Urinary bladder (tissue), 4 donors: Measurements from ENCODE around the gene HIVEP1. TPM values are rescaled to one million over a fixed set of nuclear protein-coding genes. Genes with fewer than 3 reads are reported as not detected.

Experiments used
- DNase-seq: peaks from one replicate; pipeline ENCODE4 v3.0.0-alpha.2; 2015; ENCODE audit errors: extremely low spot score
- H3K27ac ChIP-seq: one replicate; pipeline ENCODE4 v1.5.1; 2013; ENCODE audit warnings: low read depth, mild to moderate bottlenecking, moderate library complexity
- H3K36me3 ChIP-seq: one replicate; pipeline ENCODE4 v1.6.1; 2013; ENCODE audit warnings: mild to moderate bottlenecking, moderate library complexity; ENCODE audit not compliant: insufficient read depth
- H3K4me1 ChIP-seq: one replicate; pipeline ENCODE4 v1.6.1; 2013; ENCODE audit warnings: mild to moderate bottlenecking, moderate library complexity; ENCODE audit not compliant: insufficient read depth
- H3K4me3 ChIP-seq: one replicate; pipeline ENCODE4 v1.5.1; 2013; ENCODE audit warnings: low read depth, low read length
- WGBS: extraction: QIAGEN DNeasy Blood & Tissue Kit; methylation state at CpG from one replicate; pipeline ENCODE4 v1.1.7; 2013; 5-methylcytosine and 5-hydroxymethylcytosine counted together
- polyA plus RNA-seq: library from polyadenylated mRNA; stranded (reverse); fragments of 200-250 nt; gene quantifications from one replicate; pipeline ENCODE4 v1.2.3, GENCODE V29; 2013
- total RNA-seq: library from RNA; depleted of rRNA; stranded (reverse); fragments of >200 nt; gene quantifications from one replicate; pipeline ENCODE4 v1.2.3, GENCODE V29; 2014
- donor health status: healthy with polysubstance abuse.
- donor health status: healthy.

Gene HIVEP1
- total and polyA plus RNA-seq, 2 donors = 11.8 to 38.5 TPM

GRCh38 chr6:12189150-12189549 lies 177.0 kb downstream of the HIVEP1 start:
- no peak for DNase-seq
- no peaks in the 10 kb centered on the region for H3K36me3 ChIP-seq
- H3K4me1 ChIP-seq = no peaks in the 10 kb centered on the region
- no peak overlapping the region for H3K27ac ChIP-seq
- H3K4me3 ChIP-seq = no peak overlapping the region

GRCh38 chr6:12189661-12190060 lies 177.5 kb downstream of the HIVEP1 start:
- DNase-seq = no peak
- H3K36me3 ChIP-seq = no peaks in the 10 kb centered on the region

DNA sequence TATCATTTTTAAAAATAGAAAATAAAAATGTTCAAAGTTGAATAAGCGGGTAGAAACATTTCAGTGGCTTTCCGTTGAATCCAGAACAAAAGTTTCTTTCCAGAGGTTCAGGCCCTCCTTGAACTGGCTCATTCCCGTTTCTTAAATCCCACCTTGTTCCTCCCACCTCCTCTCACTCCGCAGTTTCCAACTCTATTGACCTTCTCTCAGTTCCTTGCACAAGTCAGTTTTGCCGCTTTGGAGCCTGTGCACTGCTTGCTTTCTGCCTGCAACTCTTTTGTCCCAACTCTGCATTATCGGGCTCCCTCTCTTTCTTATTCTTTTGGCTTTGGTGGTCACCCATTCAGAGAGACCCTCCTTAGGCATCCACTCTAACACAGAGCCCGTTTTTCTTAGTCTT lies 178.1 kb downstream of the HIVEP1 start:
- Histone ChIP-seq H3K36me3 (no peaks in the 10 kb centered on the region), H3K27ac (no peak overlapping the region), H3K4me3 (no peak overlapping the region), H3K4me1 (no peaks in the 10 kb centered on the region)
- 83% methylated on average over 7 of the region's 7 CpGs for WGBS
- no peak for DNase-seq

More at GRCh38 chr6:12189661-12190060, 177.5 kb downstream of the HIVEP1 start:
- H3K4me1 ChIP-seq = no peaks in the 10 kb centered on the region
- no peak overlapping the region for H3K4me3 ChIP-seq
- no peak overlapping the region for H3K27ac ChIP-seq

DNA sequence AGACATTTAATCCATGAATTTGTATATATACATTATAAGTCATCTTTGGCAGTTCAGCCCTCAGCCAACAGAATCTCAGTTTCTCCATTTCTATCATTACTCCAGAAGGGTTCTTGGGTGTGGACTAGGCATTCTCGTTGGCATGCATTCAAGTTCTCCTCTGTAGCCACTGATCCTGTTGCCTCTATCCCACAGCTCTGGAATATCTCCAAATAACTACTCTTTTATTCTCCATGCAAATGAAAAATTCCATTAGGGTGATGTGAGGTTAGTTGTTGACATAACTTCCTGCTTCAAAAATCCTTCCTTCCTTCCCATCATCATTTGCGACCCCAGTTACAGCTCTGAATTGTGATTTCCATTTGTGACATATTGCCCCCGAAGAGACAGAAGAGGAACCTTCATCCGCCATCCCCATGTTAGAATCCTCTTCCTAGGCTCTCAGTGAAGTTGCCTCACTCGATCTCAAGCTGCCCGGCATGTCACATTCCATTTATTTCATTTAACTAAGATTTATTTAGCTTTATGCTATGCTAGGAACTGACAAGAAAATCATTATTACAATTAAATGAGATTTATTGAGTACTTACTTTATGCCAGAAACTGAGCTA lies 184.3 kb downstream of the HIVEP1 start:
- H3K4me3 ChIP-seq = no peak overlapping the region
- 85% methylated on average over 6 of the region's 6 CpGs for WGBS
- no peaks in the 10 kb centered on the region for H3K36me3 ChIP-seq
- no peaks in the 10 kb centered on the region for H3K4me1 ChIP-seq
- no peak overlapping the region for H3K27ac ChIP-seq
- DNase-seq = no peak

- no peak overlapping the region for H3K4me3 ChIP-seq
Observed at GRCh38 chr6:12198851-12199250, 186.7 kb downstream of the HIVEP1 start.

DNA sequence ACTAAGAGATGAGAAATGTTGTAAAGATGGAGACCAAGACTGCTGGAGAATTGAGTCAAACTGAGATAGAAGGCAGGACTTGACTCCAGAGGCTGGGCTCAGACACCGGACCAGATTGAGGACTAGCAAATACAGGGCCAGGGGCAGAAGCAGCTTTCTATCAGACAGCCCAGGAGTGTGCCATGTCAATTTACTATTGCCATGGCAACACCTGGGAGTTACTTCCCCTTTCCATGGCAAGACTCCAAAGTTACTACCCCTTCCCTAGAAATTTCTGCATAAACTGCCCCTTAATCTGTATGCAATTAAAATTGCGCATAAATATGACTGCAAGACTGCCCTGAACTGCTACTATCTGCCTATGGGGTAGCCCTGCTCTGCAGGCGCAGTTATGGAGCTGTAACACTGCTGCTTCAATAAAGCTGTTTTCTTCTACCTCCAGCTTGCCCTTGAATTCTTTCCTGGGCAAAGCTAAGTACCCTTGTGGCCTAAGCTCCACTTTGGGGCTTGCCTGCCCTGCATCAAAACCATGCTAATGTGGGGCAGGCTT lies 188.0 kb downstream of the HIVEP1 start:
- Histone ChIP-seq H3K4me1 (no peaks in the 10 kb centered on the region), H3K36me3 (no peaks in the 10 kb centered on the region), H3K4me3 (no peak overlapping the region), H3K27ac (no peak overlapping the region)
- WGBS = 97% methylated on average over 3 of the region's 3 CpGs
- no peak for DNase-seq

More at GRCh38 chr6:12198851-12199250, 186.7 kb downstream of the HIVEP1 start:
- Histone ChIP-seq H3K4me1 (no peaks in the 10 kb centered on the region), H3K36me3 (no peaks in the 10 kb centered on the region), H3K27ac (no peak overlapping the region)
- no peak for DNase-seq
- 94% methylated on average over 3 of the region's 3 CpGs for WGBS

- Histone ChIP-seq H3K4me1 (no peaks in the 10 kb centered on the region), H3K27ac (no peak overlapping the region), H3K36me3 (no peaks in the 10 kb centered on the region), H3K4me3 (no peak overlapping the region)
- no peak for DNase-seq
- WGBS = 78% methylated on average over 1 of the region's 1 CpG
Observed at GRCh38 chr6:12200761-12201160, 188.6 kb downstream of the HIVEP1 start.

DNA sequence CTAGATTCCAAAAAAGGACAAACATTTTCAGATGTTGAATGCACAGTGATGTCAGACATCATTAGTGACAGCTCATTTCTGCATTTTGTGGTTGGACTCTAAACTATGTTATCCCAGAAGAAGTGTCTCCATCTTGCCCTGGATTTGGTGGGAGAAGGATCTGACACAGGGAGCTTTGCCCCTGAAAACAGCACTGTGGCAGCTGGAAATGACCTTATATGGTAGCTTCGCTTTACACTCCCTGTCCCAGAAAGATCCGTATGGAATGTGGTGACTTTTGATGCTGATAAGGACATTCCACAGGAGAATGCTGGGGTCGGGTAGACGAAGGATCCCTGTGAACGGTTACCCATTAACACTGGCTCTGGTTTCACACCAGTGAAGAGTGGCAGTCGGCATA lies 190.9 kb downstream of the HIVEP1 start:
- Histone ChIP-seq H3K27ac (no peak overlapping the region), H3K36me3 (no peaks in the 10 kb centered on the region), H3K4me1 (no peaks in the 10 kb centered on the region), H3K4me3 (no peak overlapping the region)
- no peak for DNase-seq
- WGBS = 42% methylated on average over 6 of the region's 6 CpGs

DNA sequence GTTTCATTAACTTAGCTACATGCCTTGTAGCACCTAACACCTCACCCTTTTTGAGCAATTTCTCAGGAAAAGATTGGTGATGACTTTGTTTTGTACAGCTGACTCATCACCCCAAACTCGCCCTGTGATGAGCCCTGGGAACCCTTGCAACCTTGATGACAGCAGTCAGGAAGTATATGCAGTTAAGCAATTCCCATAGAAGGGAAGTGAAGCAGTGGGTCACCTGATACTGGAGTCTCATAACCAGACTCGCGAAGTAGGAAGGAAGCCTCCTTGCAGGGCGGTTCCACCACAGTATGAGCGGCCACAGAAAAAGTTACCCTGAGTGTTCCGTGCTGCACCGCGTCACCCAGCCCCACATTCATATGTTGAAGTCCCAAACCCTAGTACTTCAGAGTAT lies 196.1 kb downstream of the HIVEP1 start:
- Histone ChIP-seq H3K27ac (no peak overlapping the region), H3K4me1 (no peaks in the 10 kb centered on the region)
- no peak for DNase-seq

GRCh38 chr6:12208673-12209072 lies 196.6 kb downstream of the HIVEP1 start:
- no peaks in the 10 kb centered on the region for H3K4me1 ChIP-seq
- 93% methylated on average over 4 of the region's 4 CpGs for WGBS
- no peak for DNase-seq
- no peaks in the 10 kb centered on the region for H3K36me3 ChIP-seq
- no peak overlapping the region for H3K27ac ChIP-seq
- H3K4me3 ChIP-seq = no peak overlapping the region

More for the DNA sequence above, 196.1 kb downstream of the HIVEP1 start:
- Histone ChIP-seq H3K36me3 (no peaks in the 10 kb centered on the region), H3K4me3 (no peak overlapping the region)
- 91% methylated on average over 8 of the region's 8 CpGs for WGBS

Other genes starting within 250 kb of the HIVEP1 start
- 7.4 TPM for gene ADTRP, start 233.5 kb upstream of the HIVEP1 start, total RNA-seq
- gene ADTRP, start 233.5 kb upstream of the HIVEP1 start, polyA plus RNA-seq = 0.68 TPM